Measurements from ENCODE around the gene TFAP2A. TPM values are rescaled to one million over a fixed set of nuclear protein-coding genes. Genes with fewer than 3 reads are reported as not detected.
A peak's percentile ranks its signal among the peaks of the same experiment; 100 is the strongest.

Gene TFAP2A
- total RNA-seq, 1 experiment from 2014 or later, result 87.4 TPM

DNA sequence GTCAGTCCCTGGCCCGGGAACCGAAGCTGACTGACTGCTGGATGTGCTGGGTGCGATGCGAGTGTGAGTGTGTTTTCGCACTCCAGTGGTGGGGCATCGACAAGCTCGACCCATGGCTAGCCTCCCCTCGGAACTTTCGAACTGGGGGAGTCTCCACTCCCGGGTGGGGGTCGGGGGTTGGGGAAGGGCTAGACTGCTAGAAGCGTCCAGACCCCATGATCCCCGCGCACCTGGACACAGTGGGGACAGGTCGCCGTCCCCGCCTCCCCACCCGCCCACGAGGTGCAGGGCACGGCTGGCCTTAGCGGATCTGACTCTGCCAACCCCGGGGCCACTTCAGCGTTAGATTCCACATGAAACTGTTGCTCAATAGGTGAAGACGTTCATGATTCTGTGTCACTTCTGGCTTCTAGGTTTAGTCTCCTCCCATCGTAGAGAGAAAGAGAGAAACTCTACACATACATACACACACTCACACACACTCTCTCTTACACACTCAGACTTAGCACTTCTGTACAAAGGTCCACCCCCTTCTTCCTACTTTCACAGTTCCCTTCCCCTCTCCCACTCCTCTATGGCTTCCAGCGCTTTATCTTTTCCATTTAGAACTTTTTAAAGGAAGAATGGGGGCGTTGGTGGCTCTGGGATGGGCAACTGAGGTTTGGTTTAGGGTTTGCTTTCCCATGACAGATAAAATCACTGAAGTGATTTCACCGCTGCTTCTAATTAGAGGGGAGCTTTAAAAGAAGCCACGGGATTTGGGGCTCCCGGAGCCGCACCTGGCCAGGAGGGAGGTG lies 5.1 kb upstream of the TFAP2A start:
- TSS peak; percentile 15 for BruUV-seq (replicated peaks)
- ChIA-PET POLR2A (interaction anchor here (0.6 to 14.6 kb wide), 24 partner anchors 11 to 1704 kb away, joined by 3 to 763 read pairs (median 6); partner anchors contain the start of genes C6orf52 and PAK1IP1), CTCF (interaction anchor here (0.6 to 4.2 kb wide), 5 partner anchors 9 to 1347 kb away, joined by 3 to 29 read pairs (median 4); no protein-coding TSS in a partner anchor)
- H3K27ac Mint-ChIP-seq (ENCODE audit: low read depth, unreplicated experiment), result peak overlapping the region; percentile 99
- no peaks in the 10 kb centered on the region for H3K9me3 Mint-ChIP-seq (ENCODE audit: unreplicated experiment)
- intact Hi-C loops (cut with micrococcal nuclease), result loop anchor here (5.0 to 10.0 kb wide), 4 partner anchors 568 to 1985 kb away; partner anchors contain the start of gene SLC35B3
- peak; percentile 93 for DNase-seq (ENCODE audit: unreplicated experiment)
- H3K4me3 Mint-ChIP-seq (ENCODE audit: unreplicated experiment), result peak overlapping the region; percentile 94
- TF ChIP-seq, protein P1, sequence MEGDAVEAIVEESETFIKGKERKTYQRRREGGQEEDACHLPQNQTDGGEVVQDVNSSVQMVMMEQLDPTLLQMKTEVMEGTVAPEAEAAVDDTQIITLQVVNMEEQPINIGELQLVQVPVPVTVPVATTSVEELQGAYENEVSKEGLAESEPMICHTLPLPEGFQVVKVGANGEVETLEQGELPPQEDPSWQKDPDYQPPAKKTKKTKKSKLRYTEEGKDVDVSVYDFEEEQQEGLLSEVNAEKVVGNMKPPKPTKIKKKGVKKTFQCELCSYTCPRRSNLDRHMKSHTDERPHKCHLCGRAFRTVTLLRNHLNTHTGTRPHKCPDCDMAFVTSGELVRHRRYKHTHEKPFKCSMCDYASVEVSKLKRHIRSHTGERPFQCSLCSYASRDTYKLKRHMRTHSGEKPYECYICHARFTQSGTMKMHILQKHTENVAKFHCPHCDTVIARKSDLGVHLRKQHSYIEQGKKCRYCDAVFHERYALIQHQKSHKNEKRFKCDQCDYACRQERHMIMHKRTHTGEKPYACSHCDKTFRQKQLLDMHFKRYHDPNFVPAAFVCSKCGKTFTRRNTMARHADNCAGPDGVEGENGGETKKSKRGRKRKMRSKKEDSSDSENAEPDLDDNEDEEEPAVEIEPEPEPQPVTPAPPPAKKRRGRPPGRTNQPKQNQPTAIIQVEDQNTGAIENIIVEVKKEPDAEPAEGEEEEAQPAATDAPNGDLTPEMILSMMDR (IDR thresholded peaks at IDR 0.05; ENCODE audit: unreplicated experiment), result no peak
- H3K27me3 Mint-ChIP-seq (ENCODE audit: insufficient read depth, unreplicated experiment), result no peaks in the 10 kb centered on the region
- H3K4me1 Mint-ChIP-seq (ENCODE audit: insufficient read depth, unreplicated experiment), result peaks cover 24% of the 10 kb centered on the region
- peaks cover 27% of the 10 kb centered on the region for H3K36me3 Mint-ChIP-seq (ENCODE audit: insufficient read depth, unreplicated experiment)

DNA sequence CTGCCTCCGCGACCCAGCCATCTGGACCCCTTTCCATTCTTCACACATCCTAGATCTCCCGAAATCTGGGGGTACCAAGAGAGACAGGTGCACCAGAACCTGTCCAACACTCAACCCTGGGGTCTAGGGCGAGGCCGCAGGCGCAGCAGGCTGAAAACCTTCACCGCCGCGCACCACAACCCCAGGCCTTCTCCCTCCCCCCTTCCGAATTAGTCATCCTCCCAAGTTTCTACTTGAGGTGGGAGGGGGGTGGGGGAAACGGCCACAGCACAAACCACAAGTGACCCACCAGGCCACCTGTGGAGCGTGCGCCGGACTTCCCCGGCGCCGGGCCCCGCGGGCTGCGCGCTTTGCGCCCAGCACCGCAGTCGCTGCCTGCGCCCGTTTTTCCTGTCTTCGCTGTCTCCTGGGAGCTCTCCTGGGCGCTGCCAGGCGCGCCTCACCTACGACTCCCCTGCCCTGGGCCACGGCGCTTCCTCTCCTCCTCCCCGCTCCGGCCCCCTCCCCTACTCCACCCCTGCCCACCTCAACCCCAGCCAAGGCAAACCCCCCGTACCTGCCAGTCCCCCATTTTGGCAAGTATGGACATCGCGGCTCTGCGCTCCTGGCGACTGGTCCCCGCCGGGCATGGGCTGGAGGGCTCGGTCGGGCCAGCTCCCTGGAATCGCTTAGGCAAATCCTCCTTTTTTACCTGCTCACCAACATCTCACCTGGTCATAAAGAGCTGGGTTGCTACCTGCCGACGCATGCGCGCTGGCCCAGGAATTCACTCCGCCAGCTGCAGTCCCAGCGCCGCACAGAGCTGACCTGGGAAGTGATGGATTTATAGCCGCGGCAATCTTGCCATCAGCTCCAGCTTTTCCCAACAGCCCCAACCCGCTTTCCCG lies 4.2 kb upstream of the TFAP2A start:
- H3K4me1 Mint-ChIP-seq (ENCODE audit: insufficient read depth, unreplicated experiment), result peaks cover 24% of the 10 kb centered on the region
- H3K4me3 Mint-ChIP-seq (ENCODE audit: unreplicated experiment), result peak overlapping the region; percentile 94
- TF ChIP-seq, protein P1 (IDR thresholded peaks at IDR 0.05; ENCODE audit: unreplicated experiment), result no peak
- peaks cover 31% of the 10 kb centered on the region for H3K36me3 Mint-ChIP-seq (ENCODE audit: insufficient read depth, unreplicated experiment)
- H3K9me3 Mint-ChIP-seq (ENCODE audit: unreplicated experiment), result no peaks in the 10 kb centered on the region
- H3K27ac Mint-ChIP-seq (ENCODE audit: low read depth, unreplicated experiment), result peak overlapping the region; percentile 99
- peak; percentile 96 for DNase-seq (ENCODE audit: unreplicated experiment)
- no peaks in the 10 kb centered on the region for H3K27me3 Mint-ChIP-seq (ENCODE audit: insufficient read depth, unreplicated experiment)
- ChIA-PET POLR2A (interaction anchor here (0.6 to 14.6 kb wide), 28 partner anchors 11 to 1442 kb away, joined by 3 to 763 read pairs (median 5); partner anchors contain the start of genes C6orf52 and PAK1IP1), CTCF (interaction anchor here (0.6 to 4.2 kb wide), 9 partner anchors 10 to 1346 kb away, joined by 3 to 29 read pairs (median 4); no protein-coding TSS in a partner anchor)
- intact Hi-C loops (cut with micrococcal nuclease), result loop anchor here (5.0 to 10.0 kb wide), 3 partner anchors 567 to 1274 kb away; no protein-coding TSS in a partner anchor
- BruUV-seq (replicated peaks), result no TSS peak

GRCh38 chr6:10418361-10418861 lies 3.5 kb upstream of the TFAP2A start:
- CTCF ChIA-PET, result interaction anchor here (0.6 to 4.2 kb wide), 8 partner anchors 11 to 687 kb away, joined by 3 to 29 read pairs (median 4); no protein-coding TSS in a partner anchor
- TF ChIP-seq, protein P1 (IDR thresholded peaks at IDR 0.05; ENCODE audit: unreplicated experiment), result no peak
- peaks cover 24% of the 10 kb centered on the region for H3K4me1 Mint-ChIP-seq (ENCODE audit: insufficient read depth, unreplicated experiment)
- peaks cover 31% of the 10 kb centered on the region for H3K36me3 Mint-ChIP-seq (ENCODE audit: insufficient read depth, unreplicated experiment)
- H3K4me3 Mint-ChIP-seq (ENCODE audit: unreplicated experiment), result peak overlapping the region; percentile 94
- no peaks in the 10 kb centered on the region for H3K27me3 Mint-ChIP-seq (ENCODE audit: insufficient read depth, unreplicated experiment)
- H3K27ac Mint-ChIP-seq (ENCODE audit: low read depth, unreplicated experiment), result peak overlapping the region; percentile 99
- DNase-seq (ENCODE audit: unreplicated experiment), result peak; percentile 69
- POLR2A ChIA-PET, result interaction anchor here (0.6 to 14.6 kb wide), 20 partner anchors 10 to 1442 kb away, joined by 3 to 763 read pairs (median 6); partner anchors contain the start of genes C6orf52 and PAK1IP1
- intact Hi-C loops (cut with micrococcal nuclease), result loop anchor here (5.0 to 10.0 kb wide), 3 partner anchors 566 to 1274 kb away; no protein-coding TSS in a partner anchor
- H3K9me3 Mint-ChIP-seq (ENCODE audit: unreplicated experiment), result no peaks in the 10 kb centered on the region
- TSS peak; percentile 29 for BruUV-seq (replicated peaks)
